Muscle layer of duodenum (tissue), 2 donors: Measurements from ENCODE around the gene OSBPL5.

Experiments used
- H3K27ac ChIP-seq: one replicate; pipeline ENCODE4 v1.7.0; 2013; ENCODE audit warnings: mild to moderate bottlenecking, low read length
- H3K27me3 ChIP-seq: one replicate; pipeline ENCODE4 v1.7.0; 2013; ENCODE audit warnings: low read depth, mild to moderate bottlenecking, control low read depth, low read length
- H3K36me3 ChIP-seq, 2 donors: one replicate each; pipeline ENCODE4 v1.7.0; 2013; ENCODE audit warnings: low read length in 2 of 2, control low read depth in 1 of 2, mild to moderate bottlenecking in 1 of 2; ENCODE audit not compliant: insufficient read depth in 2 of 2, control insufficient read depth in 1 of 2
- H3K4me1 ChIP-seq, 2 donors: one replicate each; pipeline ENCODE4 v1.7.0; 2013; ENCODE audit warnings: low read length in 2 of 2, mild to moderate bottlenecking in 2 of 2, control low read depth in 1 of 2, moderate library complexity in 1 of 2; ENCODE audit not compliant: insufficient read depth in 2 of 2, control insufficient read depth in 1 of 2
- H3K4me3 ChIP-seq, 2 donors: one replicate each; pipeline ENCODE4 v1.7.0; 2013; ENCODE audit warnings: low read length in 2 of 2, low read depth in 1 of 2, mild to moderate bottlenecking in 1 of 2
- H3K9me3 ChIP-seq, 2 donors: one replicate each; pipeline ENCODE4 v1.7.0; 2013; ENCODE audit warnings: low read length in 2 of 2, control low read depth in 1 of 2, mild to moderate bottlenecking in 1 of 2; ENCODE audit not compliant: control insufficient read depth in 1 of 2
- donor health status: healthy.

Gene OSBPL5

GRCh38 chr11:3133261-3134217 lies 31.6 kb downstream of the OSBPL5 start:
- H3K27me3 ChIP-seq, result no peaks in the 10 kb centered on the region
- H3K4me1 ChIP-seq, result peaks cover 0 to 35% of the 10 kb centered on the region in 2 donors
- H3K9me3 ChIP-seq, result no peaks in the 10 kb centered on the region
- no peak overlapping the region for H3K27ac ChIP-seq
- H3K4me3 ChIP-seq, result no peak overlapping the region
- H3K36me3 ChIP-seq, result no peaks in the 10 kb centered on the region

- H3K4me3 ChIP-seq, result no peak overlapping the region
- no peaks in the 10 kb centered on the region for H3K36me3 ChIP-seq
- no peaks in the 10 kb centered on the region for H3K27me3 ChIP-seq
- H3K27ac ChIP-seq, result no peak overlapping the region
- no peaks in the 10 kb centered on the region for H3K9me3 ChIP-seq
- peaks cover 0 to 28% of the 10 kb centered on the region in 2 donors for H3K4me1 ChIP-seq
These were observed 32.3 kb downstream of the OSBPL5 start for GRCh38 chr11:3132831-3133260.

GRCh38 chr11:3132271-3132781 lies 32.8 kb downstream of the OSBPL5 start:
- Histone ChIP-seq H3K27ac (no peak overlapping the region), H3K9me3 (no peaks in the 10 kb centered on the region), H3K4me1 (peaks cover 0 to 26% of the 10 kb centered on the region in 2 donors), H3K27me3 (no peaks in the 10 kb centered on the region), H3K4me3 (no peak overlapping the region), H3K36me3 (no peaks in the 10 kb centered on the region)

GRCh38 chr11:3131330-3131941 lies 33.7 kb downstream of the OSBPL5 start:
- no peaks in the 10 kb centered on the region for H3K9me3 ChIP-seq
- H3K4me3 ChIP-seq, result no peak overlapping the region
- no peaks in the 10 kb centered on the region for H3K27me3 ChIP-seq
- peaks cover 0 to 3% of the 10 kb centered on the region in 2 donors for H3K36me3 ChIP-seq
- H3K27ac ChIP-seq, result no peak overlapping the region
- H3K4me1 ChIP-seq, result peaks cover 0 to 23% of the 10 kb centered on the region in 2 donors

- Histone ChIP-seq H3K36me3 (peaks cover 0 to 11% of the 10 kb centered on the region in 2 donors), H3K27ac (no peak overlapping the region), H3K4me3 (no peak overlapping the region), H3K4me1 (peaks cover 0 to 14% of the 10 kb centered on the region in 2 donors), H3K9me3 (no peaks in the 10 kb centered on the region), H3K27me3 (no peaks in the 10 kb centered on the region)
These were observed 34.6 kb downstream of the OSBPL5 start for GRCh38 chr11:3130269-3131071.

- Histone ChIP-seq H3K27me3 (no peaks in the 10 kb centered on the region), H3K9me3 (no peaks in the 10 kb centered on the region), H3K4me1 (peaks cover 2 to 12% of the 10 kb centered on the region in 2 donors), H3K36me3 (peaks cover 0 to 11% of the 10 kb centered on the region in 2 donors), H3K4me3 (no peak overlapping the region), H3K27ac (no peak overlapping the region)
These were observed 35.4 kb downstream of the OSBPL5 start for GRCh38 chr11:3129591-3130268.

- no peak overlapping the region for H3K4me3 ChIP-seq
- H3K27me3 ChIP-seq, result no peaks in the 10 kb centered on the region
- no peaks in the 10 kb centered on the region for H3K9me3 ChIP-seq
- peaks cover 0 to 11% of the 10 kb centered on the region in 2 donors for H3K36me3 ChIP-seq
- peaks cover 4 to 17% of the 10 kb centered on the region in 2 donors for H3K4me1 ChIP-seq
- no peak overlapping the region for H3K27ac ChIP-seq
These were observed 35.9 kb downstream of the OSBPL5 start for GRCh38 chr11:3129181-3129590.

- Histone ChIP-seq H3K4me1 (peaks cover 4 to 22% of the 10 kb centered on the region in 2 donors), H3K36me3 (peaks cover 0 to 11% of the 10 kb centered on the region in 2 donors)
These were observed 36.5 kb downstream of the OSBPL5 start for GRCh38 chr11:3128356-3129180.

GRCh38 chr11:3127706-3128355 lies 37.3 kb downstream of the OSBPL5 start:
- H3K4me1 ChIP-seq, result peaks cover 4 to 24% of the 10 kb centered on the region in 2 donors
- H3K9me3 ChIP-seq, result no peaks in the 10 kb centered on the region
- no peaks in the 10 kb centered on the region for H3K27me3 ChIP-seq
- H3K27ac ChIP-seq, result no peak overlapping the region
- H3K36me3 ChIP-seq, result peaks cover 0 to 11% of the 10 kb centered on the region in 2 donors
- H3K4me3 ChIP-seq, result no peak overlapping the region

More at GRCh38 chr11:3128356-3129180, 36.5 kb downstream of the OSBPL5 start:
- H3K27ac ChIP-seq, result no peak overlapping the region
- no peaks in the 10 kb centered on the region for H3K27me3 ChIP-seq
- no peak overlapping the region for H3K4me3 ChIP-seq
- H3K9me3 ChIP-seq, result no peaks in the 10 kb centered on the region
